Hematopoietic multipotent progenitor cell treated with erythropoietin and hydrocortisone succinate and interleukin-3 and kit ligand, for 17 days (in vitro differentiated cells): ENCODE results near the gene HPF1.
A peak's percentile ranks its signal among the peaks of the same experiment; 100 is the strongest.
"Not testable (repeated sequence)": the region's sequence is repeated elsewhere in the genome, so short reads cannot be mapped to it uniquely, and the experiment has no call there.

Experiments
- DNase-seq: peaks from one replicate; pipeline ENCODE4 v3.0.0-alpha.2; 2015; ENCODE audit warnings: low spot score

Gene HPF1

DNA sequence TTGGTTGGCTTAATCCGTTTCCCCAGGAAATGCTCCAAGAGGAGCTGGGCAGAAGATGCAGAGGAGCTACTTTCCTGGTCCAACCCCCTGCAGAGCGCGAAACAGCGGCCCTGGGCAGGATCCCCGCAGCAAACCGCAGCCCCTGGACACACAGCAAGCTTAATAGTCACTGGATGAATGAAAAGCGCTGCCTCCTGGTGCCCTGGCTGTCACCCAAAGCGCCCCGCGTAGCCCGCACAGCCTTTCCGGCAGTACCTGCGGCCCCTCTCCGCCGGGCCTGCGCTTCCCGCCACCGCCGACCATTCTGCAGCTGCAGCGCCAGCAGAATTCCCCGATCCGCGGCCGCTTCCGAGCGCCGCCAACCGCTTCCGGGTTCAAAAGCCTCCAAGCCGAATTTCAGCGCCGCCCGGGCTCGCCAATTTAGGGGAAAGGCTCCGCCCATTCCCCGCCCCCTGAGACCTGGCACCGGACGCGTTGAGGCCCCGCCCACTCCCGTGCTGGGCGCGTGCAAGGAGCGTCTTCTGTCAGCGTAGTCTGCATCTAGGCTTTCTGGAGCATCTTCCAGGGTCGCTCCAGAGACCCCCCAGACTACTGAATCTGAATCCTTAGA is at the start of gene HPF1:
Gene HPF1, minus strand, starts transcription at position 370 of the 610 bp plus-strand sequence. Its CDS starts 67 bp downstream, at position 303.
- DNase-seq, result peak; percentile 95

DNA sequence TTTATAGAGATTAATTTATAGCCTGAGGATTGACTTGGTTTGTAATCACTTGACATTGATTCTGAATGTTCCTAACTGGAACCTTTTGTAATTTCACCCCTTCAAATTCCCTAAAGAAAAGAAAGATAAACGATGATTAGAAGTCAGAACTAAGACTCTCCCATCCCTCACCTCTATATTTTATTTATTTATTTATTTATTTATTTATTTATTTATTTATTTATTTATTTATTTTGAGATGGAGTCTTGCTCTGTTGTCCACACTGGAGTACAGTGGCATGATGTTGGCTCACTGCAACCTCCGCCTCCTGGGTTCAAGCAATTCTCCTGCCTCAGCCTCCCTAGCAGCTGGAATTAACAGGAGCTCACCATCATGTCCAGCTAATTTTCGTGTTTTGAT is 49.0 kb upstream of the HPF1 start:
- DNase-seq, result not testable (repeated sequence)

DNA sequence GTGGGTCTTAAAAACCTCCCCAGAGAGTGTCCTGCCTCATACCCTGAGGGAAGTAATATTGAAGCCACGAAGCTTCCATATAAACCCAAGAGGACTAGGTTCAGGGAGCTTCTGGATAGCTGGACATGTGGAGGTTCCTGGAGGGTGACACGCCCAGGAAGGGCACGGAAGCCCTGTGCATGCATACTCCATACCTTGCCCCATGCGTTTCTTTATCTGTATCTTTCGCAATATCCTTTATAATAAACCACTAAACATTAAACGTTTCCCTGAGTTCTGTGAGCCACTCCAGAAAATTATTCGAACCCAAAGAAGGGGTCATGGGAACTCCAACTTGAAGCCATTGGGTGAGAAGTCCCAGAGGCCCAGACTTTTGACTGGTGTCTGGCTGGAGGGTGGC is 45.7 kb upstream of the HPF1 start:
- DNase-seq, result no peak

DNA sequence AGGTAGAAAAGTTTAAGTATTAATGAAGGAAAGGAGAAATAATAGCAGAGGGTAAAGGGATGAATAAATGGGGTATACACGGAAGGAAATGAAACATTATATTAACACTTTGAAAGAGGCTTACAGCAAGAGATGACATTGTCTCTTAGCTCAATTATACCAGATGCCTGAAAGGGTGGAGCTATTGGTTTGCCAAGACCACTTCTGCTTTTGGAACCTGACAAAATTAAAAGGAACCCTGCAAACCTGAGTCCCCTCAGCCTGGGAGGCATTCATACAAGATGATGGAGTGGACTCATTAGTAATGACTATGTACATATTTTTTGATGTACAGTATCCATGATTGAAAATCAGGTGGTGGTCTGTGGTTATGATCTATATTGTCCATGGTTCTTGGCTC is 45.1 kb upstream of the HPF1 start:
- no peak for DNase-seq

DNA sequence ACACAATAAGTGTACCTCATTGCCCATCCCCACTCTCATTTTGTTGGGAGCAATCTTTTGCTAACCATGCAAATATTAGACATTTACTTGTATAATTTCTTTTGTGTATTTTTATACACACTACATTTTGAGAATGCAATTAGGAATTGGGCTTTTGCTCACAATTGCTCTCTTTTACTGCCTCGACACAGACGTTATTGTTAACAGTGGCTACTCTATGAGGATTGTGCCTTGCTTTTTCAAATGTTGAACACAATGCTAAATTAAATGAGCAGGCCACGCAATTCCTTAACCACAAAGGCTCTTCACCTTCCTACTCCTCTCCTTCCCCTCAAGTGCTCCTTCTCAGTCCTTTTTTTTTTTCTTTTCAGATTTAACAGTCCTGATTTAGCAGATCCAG is 42.8 kb upstream of the HPF1 start:
- no peak for DNase-seq

DNA sequence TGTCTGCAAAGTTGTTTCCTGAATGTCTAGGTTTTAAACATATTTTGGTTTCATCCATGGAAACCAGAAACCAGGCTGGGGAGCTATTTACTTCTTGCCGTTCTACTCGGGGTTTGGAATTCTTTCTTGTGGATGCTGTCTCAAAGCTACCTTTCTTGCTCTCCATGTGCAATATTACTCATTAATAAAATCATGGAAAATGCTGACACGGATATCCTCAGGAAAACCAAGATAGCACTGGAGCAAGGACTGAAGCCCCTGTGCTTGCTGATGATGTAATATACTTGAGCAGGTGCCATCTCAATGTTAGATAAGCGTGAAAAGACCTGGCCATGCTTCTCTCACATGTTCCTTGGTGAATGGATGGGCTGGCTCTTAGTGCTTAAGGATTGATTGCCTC is 41.5 kb upstream of the HPF1 start:
- no peak for DNase-seq

- DNase-seq, result no peak
These were observed 37.8 kb upstream of the HPF1 start for GRCh38 chr4:169795585-169795984.

- peak; percentile 30 for DNase-seq
These were observed 33.9 kb upstream of the HPF1 start for GRCh38 chr4:169791527-169792156.

DNA sequence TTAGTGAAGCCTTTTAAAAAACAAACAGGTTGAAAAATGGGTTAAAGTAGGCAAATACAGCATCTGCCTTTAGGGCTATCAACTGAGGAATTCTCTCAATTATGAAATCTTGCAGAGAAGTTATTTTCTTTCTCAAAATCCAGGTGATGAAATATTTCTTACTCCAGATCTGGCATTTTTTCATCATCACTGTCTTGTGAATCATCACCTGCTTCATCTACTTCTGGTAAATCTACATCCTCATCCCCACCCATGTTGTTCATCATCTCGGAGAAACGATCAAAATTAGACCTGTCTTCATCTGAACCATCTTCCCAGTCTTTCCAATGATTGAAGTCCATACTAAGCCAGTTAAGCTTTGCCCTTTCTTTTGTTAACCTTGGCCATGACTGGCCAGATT is 33.3 kb upstream of the HPF1 start:
- no peak for DNase-seq

DNA sequence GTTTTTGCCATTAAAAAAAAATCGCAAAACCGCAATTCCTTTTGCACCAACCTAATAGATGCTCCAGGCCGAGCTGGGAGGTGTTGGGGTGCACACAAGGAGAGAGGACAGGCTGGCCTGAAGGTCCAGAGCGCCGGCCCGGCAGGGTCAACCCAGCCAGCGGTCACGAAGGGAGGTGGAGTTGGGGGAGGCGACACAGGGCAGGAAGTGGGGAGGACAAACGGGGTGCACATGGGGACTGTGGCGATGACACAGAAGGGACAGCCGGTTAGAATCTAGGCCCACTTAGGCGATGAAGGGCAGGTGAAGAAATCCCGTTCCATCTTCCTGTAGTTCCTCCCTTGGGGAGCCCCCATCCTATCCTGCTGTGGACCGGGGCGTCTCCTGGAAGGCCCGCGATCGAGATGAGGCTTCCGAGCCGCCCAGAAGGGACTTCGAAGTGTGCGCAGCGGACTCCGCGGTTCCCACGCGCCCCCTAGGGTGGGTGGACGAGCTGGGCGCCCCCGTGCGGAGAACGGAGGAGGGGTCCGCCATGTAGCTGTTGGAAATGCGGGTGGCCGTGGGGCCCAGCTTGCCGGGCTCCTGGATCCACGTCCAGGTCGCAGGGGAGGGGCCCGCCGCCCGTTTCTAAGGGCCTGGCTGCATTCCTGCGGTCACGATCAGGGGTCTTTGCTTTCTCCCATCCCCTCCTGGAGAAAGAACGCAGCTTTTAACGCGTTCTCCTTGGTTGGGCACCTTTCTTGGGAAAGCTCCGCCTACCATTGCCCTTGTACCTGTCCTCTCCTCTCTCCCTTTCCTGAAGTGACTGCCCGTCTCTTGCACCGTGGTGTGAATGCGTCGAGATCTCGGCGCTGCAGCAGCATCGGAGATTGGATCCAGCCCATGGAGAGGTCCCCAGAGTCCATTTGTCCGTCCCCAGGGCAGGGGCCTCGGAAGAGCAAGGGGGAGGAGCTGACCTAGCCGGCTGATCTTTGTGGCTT is 17.0 kb upstream of the HPF1 start:
- DNase-seq, result peak; percentile 12

- no peak for DNase-seq
These were observed 16.1 kb upstream of the HPF1 start for GRCh38 chr4:169773889-169774288.

GRCh38 chr4:169771556-169772080 is 13.9 kb upstream of the HPF1 start:
- DNase-seq, result not testable (repeated sequence)

- DNase-seq, result no peak
These were observed 12.7 kb upstream of the HPF1 start for GRCh38 chr4:169770416-169770815.

DNA sequence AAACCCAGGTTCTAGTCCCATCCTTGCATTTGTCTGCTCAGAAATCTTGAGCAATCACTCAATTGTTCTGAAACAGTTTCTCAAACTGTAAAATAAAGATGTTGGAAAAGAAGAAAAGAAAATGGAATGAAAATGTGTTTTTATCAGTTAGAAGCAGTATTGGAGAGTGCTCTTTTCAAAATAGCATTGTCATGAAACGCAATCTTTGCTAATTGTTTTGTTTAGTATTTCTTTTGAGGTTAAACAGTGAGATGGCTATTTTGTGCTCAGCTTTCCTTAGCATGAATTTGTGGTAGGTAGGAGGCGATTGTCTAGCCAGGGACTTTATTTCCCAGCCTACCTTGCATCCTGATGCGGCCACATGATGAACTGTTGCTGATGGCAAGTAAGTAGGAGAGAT is 10.6 kb upstream of the HPF1 start:
- no peak for DNase-seq

DNA sequence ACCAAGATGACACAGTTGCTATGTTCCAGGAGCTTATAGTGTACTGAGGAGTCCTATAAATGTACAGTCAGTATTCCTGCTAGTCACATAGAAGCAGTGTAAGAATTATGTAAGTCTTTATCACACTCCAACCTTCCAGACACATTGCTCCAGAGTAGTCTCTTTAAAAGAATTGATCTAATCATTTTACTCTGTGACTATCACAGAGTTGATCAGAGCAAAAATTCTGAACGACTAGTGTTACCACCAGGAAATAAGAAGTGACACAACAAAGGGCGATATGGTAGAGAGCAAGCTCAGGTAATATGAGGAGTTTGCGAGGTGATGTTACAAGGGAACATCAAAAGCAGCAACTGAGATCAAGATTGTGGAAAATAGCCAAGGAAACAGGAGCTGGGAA is 9.0 kb upstream of the HPF1 start:
- no peak for DNase-seq

- no peak for DNase-seq
These were observed 8.1 kb upstream of the HPF1 start for GRCh38 chr4:169765835-169766234.

- no peak for DNase-seq
These were observed 4.1 kb upstream of the HPF1 start for GRCh38 chr4:169761846-169762245.

GRCh38 chr4:169758401-169758962 is 738 bp upstream of the HPF1 start:
- no peak for DNase-seq

DNA sequence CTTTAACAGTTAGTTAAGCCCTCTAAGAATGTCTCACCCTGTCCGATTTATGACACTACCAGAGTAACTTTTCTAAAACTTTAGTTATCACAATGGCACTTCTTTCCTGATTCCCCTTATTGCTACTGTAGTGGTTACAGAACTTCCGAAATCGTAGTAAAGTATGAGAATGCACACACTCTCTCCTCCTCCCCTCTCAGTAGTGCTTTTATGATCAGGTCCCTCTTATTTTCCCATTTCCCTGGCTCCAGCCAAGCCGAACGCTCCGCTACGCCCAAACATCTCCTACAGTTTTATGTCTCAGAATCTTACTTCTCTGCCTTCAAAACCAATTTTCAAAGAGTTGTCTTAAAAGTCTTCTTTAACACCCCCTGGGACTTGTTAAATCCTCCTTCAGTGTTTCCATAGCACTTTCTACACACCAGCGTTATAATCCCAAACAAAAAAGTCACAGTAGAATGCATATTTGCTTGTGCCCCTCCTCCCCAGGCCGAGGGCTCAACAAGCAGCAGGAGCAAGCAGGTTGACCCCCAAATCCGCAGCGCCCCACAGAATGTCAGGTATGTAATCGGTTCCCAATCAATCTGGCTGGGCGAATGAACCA is 671 bp downstream of the HPF1 start:
- no peak for DNase-seq

DNA sequence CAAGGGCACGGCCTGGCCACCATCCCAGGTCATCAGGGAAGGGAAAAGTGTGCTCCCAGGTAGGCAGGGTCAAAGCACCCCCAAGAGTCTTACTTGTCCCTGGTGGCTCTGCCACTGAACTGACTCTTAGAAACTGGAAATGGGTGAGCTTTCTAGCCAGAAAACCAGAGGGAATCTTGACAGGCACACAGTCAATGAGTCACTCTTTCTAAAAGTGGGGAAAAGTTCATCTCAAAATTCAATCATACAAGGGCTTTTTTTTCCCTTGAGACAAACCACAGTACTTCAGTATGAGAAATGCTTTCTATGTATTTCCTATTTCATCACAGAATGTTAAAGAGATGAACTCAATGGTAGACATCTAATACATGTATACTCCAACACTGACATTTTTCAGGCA is 12.5 kb downstream of the HPF1 start:
- DNase-seq, result no peak

- no peak for DNase-seq
These were observed 13.1 kb downstream of the HPF1 start for GRCh38 chr4:169744601-169745000.

DNA sequence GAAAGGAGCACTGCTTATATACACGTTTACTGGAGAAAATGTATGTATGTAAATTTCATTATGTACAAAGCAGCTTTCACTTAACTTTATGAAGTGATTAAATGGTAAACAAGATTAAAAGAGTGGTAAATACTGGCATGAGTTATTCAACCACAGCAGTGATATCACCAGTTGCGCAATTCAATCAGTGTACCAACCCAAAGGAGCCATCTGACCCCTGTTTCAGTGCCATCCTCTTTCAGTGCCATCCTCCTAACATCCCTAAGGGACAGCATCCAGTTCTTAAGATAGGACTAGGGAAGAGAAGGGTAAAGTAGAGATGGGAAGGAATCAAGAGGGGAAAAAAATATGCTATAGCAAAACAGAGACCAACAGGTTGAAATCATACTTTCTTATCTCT is 16.2 kb downstream of the HPF1 start:
- DNase-seq, result no peak
